Stimulated activated CD4-positive, alpha-beta T cell treated with anti-CD3 and anti-CD28 coated beads, Interleukin-4, amount 100 ng/mL, for 24 hours (primary cell): ENCODE measurements around the gene OBP2A.
"Not testable (repeated sequence)": the region's sequence is repeated elsewhere in the genome, so short reads cannot be mapped to it uniquely, and the experiment has no call there.

Experiments
- DNase-seq: peaks from one replicate; pipeline ENCODE4 v3.0.0-alpha.2; 2020

Gene OBP2A, protein sequence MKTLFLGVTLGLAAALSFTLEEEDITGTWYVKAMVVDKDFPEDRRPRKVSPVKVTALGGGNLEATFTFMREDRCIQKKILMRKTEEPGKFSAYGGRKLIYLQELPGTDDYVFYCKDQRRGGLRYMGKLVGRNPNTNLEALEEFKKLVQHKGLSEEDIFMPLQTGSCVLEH

DNA sequence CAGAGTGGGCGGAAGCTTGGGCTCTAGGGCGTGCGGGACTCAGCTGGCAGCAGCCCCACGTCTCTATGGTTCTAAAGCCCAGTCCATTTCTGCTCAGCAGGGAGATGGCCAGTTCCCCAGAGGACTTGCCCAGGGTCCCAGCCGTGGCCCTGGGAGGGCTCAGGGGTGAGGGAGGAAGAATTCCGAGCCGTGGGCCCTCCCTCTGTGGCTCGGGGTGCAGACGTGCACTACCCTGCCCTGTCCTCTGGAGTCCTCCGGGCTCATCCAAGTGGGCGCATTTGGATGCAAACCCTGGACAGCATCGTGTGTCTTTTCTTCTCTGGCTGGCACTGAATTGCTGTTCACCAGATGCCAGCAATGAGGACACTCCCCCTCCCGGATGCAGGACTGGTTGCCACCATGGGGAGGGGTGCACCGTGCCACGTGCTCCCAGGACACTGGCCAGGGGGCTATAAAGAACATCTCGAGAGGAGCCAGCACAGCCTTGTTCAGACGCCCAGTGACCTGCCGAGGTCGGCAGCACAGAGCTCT is at the start of gene OBP2A:
Gene OBP2A, plus strand, starts transcription at position 481 of the 531 bp plus-strand sequence. CDS start 55 bp downstream, outside the sequence.
- DNase-seq: not testable (repeated sequence)

DNA sequence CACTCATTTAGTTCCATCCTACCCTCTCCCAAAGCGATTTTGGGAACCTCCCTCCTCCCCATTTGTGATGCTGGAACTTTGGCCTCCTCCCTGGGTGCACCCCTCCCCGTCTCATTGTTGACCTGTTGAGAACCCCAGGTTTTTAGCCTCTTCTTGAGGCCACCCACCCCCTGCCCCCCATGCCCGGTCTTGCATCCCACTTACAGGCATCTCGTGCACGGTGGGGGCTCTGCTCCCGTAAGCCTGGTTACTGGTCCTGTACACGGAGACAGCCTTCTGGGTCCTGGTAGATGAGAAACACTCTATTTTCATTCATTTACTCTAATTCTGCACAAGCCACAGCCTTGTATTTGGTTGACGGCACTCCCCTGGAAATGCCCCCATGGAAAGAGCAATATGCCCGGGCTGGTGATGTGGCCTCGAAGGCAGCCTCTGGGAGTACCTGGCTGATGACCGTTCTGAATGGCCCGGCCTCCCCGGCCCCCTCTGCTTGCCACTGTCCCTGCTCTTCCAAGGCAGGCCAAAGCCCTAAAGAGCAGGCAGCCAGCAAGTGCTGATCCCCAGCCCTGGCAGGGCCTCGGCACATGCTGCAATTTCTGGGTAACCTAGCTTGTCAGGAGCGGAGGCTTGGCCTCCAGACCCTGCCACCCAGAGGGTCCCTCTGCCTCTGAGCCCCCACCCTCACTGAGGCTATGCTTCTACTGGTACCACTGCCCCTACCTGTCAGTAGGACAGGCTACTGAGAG is 47.4 kb upstream of the OBP2A start:
- DNase-seq: no peak

DNA sequence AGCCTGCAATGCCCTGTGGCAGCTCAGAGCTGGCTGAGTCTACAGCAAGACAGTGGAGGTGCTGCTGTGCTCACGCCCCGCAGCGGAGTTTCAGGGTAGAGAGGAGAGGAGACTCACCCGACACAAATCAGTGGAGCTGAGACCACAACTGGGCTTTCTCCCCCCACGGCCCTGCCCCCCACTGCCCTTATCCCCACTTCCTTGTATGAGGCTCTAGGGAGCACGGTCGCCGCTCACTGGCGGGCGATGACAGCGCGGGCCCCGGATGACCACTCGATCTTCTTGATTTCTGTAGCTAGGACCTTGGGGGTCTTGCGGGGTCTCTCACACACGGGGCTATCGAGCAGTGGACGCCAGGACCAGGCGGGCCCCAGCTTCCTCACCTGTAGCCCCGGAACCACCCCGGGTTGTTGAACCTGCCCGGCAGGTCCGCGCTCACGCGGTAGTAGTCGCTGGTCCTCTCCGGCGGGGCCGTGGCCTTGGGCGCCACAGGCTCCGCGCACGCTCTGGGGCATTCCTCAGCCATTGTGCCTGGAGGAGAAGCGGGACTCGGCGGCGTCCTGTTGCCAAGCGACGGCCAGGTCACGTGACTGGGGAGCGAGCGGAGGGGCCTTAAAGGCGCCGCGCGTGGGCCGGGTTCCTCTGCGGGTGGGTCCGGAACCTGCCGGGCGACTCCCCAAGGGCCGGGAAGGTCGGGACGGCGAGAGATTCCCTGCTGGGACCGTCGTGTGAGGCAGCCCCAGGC is 46.4 kb upstream of the OBP2A start:
- peak; percentile 94 for DNase-seq

DNA sequence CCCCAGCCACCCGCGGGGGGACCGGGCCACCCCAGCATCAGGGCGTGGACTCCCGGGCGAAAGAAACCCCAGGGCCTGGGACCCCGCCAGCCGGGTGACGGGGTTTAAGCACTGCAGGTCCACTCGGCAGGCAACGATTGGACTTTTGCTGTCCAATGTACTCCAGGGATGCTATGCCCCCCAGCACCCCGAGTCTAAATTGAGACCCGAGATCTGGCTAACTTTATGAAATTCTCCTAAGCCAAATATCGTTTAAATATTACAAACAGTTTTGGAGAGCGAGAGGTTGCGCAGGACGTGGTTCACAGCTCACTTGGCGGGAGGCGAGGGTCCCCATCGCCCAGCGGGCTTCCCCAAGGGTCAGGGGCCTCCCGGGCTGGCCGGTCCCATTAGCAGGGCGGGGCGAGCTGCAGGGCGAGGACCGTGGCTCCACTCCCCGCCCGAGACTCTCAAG is 45.8 kb upstream of the OBP2A start:
- DNase-seq: no peak

DNA sequence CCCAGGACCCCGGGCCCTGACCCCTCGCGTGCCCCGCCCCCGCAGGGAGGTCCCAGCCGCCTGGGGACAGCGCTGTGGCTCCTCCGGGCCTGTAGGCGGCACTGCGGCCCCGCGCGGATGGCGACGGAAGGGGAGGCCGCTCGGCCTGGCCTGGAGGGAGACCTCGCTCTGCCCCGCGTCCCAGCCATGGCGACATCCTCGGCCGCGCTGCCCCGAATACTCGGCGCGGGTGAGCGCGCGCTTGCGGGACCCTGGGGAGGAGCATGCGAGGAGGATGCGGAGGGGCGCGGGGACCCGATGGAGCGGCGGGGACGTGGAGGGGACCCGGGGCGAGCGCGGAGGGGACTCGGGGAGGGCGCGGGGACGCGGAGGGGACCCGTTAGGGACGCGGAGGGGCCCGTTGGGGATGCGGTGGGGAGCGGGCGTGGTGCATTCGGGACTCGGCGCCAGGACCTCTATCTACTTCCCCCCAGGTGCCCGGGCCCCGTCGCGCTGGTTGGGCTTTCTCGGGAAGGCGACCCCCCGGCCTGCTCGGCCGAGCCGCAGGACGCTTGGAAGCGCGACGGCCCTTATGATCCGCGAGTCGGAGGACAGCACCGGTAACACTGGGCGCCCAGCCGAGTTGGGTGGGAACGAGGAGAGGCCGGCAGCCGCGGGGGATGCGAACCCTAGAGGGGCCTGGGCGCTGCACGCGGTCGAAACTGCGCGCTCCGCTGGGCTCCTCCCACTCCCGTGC is 45.2 kb upstream of the OBP2A start, which contains the start of gene MRPS2:
Gene MRPS2, plus strand, starts transcription at position 158 of the 736 bp plus-strand sequence. Its CDS starts 29 bp downstream, at position 187.
- DNase-seq: peak; percentile 86

DNA sequence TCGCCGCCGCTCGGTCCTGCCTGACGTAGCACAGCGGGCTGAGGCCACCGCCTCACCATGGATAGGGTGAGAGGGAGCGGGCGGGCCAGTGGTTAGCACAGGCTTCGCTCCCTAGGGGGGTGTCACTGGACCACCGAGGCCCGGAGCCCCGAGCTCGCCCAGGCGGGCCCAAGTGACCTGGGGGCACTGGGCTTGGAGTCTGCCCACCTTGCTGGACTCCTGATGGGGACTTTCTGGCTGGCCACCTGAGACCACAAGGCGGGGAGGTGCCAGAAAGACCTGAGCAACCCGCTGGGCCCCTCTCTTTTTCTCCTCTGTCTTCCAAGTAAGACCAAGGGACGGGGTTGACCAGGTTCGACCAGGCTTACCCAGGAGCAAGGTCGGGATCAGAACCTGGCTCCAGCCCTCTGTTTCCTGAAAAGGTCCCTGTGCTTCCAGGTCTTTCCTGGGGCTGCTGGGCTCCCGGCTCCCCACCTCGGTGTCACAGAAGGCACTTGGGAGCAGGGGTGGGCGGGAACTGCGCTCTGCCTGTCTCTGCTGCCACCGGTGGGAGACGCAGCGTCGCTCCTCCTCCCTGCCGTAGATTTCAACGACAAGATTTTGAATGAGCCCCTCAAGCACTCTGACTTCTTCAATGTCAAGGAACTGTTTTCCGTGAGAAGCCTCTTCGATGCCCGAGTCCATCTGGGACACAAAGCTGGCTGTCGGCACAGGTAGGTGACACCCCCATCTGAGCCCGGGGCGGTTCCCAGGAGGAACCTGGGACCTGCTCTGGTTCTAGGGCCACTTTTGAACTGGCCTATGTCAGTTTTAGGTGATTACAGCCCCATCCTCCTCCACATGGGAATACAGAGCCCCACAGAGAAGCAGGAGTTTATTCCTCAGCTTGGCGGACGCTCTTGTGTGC is 44.4 kb upstream of the OBP2A start:
- DNase-seq: no peak

DNA sequence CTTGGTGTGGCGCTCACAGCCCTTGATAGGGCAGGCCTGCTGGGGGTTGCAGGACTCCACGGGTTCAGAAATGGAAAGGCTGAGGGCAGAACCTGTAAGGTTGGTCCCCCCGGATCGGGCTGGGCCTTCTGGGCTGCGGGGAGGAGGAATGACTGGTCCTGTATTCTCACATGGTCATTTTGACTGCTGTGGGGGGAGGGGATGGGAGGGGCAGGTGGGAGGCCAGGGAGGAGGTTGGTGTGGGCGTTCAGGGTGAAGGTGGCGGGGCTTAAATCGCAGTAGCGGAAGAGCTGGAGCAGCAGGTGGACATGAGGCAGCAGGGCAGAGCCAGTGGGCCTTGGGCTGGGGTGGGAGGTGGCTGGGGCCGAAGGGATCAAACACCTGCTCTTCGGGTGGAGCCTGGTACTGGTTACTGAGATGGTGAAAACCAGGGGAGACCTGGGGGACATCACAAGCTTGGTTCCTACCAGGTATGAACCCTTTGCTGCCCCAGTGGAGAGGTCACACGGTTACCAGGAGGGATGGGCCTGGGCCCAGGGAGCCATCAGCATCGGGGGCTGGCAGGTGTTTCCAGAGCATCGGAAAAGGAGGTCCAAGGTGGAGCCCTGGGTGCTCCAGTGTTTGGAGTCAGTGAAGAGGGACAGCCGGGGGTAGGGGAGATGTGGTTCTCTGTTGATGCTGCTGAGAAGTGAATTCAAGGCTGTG is 43.6 kb upstream of the OBP2A start:
- DNase-seq: no peak

DNA sequence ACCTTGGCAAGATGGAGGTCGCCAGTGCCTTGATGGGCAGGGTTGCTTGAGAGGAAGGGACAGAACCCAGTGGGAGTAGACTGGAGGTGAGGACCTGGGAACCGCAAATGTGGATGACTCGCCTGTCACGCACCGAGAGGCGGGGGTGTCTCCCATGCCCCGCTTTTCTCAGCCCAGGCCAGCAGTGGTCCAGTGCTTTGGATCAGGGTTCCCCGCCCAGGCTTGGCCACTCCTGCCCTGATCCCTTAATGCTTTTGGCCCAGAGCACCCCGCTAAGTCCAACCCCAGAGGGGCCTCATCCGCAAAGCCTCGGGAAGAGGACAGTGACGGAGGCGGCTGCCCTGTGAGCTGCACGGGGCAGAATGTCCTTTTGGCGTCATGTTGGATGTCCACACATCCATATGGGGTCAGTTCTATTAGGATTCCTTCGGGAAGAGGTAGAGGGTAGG is 43.0 kb upstream of the OBP2A start:
- DNase-seq: no peak

DNA sequence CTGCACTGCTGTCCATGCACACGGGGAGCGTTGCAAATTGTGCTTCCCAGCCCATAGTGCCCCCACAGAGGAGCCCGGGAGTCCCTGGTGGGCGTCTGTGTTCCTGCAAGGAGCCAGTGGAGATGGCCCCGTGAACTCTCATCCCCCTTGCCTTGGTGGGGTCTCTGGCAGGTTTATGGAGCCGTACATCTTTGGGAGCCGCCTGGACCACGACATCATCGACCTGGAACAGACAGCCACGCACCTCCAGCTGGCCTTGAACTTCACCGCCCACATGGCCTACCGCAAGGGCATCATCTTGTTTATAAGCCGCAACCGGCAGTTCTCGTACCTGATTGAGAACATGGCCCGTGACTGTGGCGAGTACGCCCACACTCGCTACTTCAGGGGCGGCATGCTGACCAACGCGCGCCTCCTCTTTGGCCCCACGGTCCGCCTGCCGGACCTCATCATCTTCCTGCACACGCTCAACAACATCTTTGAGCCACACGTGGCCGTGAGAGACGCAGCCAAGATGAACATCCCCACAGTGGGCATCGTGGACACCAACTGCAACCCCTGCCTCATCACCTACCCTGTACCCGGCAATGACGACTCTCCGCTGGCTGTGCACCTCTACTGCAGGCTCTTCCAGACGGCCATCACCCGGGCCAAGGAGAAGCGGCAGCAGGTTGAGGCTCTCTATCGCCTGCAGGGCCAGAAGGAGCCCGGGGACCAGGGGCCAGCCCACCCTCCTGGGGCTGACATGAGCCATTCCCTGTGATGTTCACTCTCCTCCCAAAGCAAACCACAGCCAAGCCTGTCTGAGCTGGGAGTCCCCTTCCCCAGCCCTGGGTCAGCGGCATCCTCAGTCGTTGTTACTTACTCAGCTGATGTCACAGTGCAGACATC is 42.3 kb upstream of the OBP2A start:
- no peak for DNase-seq

DNA sequence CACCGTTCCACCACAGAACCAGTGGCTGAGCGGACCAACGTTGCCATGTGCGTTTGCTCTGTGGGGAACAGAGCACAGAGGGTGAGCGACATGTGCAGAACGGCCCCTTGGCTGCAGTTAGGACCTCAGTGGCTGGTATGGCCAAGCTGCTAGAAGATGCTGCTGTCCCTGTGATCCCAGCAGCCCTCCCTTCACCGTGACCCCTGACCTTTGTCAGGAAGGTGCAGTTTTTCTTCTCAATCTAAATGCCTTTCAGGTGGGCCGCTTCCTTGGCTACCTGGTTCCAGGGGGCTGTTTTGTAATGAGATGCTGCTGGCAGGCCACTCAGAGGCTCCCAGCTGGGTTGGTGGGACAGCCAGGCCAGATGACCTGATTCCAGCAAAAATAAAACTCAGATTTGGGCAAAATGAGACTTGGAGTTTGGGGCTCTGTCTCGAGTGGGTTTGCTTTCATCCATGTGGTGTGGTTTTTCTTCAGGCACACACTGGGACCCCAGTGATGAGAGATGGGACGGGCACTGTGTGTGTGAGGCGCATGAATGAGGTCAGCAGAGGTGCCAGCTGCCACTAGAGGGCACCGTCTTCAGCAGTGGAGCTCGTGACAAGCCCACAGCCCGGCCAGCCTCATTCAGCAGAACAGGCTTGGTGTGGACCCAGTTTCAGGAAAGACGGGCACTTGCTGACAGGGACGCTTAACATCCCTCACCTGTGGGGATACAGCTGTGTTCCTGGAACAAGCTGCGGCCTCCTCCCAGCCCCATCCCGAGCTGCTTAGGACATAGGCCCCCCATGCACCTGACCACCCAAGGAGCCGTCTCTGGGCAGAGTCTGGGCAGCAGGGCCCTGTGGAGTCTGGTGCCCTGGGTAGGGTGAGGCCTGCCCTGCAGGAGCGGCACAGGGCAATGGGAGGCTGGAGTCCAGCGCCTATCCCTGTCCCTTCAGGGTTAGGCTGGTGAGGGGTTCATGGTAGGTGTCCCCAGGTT is 41.4 kb upstream of the OBP2A start:
- peak; percentile 68 for DNase-seq

DNA sequence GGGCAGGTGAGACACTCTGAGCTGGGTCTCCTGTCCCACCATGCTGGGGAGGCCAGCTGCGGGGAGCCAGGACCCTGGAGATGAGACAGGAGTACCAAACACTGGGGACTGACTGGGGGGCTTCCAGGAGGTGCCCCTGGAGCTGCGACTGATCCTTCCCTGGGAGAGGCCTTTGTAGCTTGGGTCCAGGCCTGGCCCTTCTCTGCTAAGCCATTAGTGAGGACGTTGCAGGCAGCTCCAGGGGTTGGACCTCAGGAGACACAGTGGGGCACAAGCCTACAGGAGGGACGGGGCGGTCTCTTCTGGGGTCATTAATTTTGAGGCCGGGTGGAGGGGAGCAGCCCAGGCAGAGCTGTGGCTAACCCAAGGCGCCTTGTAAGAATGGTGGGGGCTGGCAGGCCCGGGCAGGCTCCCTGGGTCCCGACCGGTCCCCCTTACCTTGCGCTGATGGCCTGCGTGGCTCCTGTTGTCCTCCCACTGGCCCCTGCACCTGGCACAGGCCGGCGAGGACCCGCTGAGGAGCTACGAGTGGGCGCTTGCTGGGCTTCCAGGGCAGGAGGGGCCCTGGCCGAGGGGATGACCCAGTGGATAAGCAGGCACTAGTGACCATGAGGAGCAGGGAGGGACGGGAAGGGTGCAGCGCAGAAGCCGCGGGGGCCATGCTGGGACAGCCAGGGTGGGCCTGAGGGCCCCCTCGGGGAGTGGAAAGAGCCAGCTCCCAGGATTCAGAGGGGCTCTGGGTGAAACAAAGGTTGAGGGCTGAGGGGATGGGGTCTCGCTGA is 40.3 kb upstream of the OBP2A start:
- no peak for DNase-seq

DNA sequence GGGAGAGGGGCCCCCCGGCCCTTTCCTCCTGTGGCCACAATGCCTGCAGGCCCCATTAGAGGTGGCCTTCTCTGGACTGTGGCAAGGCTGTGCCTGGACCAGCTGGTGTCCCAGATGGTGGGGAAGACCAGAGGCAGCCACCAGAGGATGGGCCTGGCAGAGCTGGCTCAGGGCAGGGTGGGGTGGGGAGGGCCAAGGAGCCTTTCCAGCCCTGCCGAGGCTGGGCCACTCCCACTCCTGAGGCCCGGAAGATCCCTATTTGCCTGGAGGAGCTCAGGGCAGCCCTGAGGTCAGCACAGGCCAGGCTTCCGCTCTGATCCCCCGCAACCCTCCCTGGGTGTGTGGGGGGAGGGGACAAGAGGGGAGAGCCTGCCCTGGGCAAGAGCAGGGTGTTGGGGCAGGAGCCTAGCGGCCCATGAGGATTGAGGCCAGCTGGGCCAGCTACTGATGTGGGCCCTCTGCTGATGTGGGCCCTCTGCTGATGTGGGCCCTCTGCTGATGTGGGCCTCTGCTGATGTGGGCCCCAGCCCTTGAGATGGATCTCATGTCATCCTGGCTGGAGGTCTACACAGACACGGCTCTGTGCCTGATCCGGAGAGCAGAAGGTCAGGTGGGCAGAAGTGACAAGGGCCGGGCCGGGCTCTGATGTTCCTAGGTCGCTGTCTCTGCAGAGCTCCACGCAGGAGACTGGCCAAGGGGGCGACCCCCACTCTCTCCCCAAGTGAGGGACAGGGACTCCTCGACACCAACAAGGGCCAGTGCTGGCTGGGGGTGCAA is 39.4 kb upstream of the OBP2A start:
- DNase-seq: no peak

DNA sequence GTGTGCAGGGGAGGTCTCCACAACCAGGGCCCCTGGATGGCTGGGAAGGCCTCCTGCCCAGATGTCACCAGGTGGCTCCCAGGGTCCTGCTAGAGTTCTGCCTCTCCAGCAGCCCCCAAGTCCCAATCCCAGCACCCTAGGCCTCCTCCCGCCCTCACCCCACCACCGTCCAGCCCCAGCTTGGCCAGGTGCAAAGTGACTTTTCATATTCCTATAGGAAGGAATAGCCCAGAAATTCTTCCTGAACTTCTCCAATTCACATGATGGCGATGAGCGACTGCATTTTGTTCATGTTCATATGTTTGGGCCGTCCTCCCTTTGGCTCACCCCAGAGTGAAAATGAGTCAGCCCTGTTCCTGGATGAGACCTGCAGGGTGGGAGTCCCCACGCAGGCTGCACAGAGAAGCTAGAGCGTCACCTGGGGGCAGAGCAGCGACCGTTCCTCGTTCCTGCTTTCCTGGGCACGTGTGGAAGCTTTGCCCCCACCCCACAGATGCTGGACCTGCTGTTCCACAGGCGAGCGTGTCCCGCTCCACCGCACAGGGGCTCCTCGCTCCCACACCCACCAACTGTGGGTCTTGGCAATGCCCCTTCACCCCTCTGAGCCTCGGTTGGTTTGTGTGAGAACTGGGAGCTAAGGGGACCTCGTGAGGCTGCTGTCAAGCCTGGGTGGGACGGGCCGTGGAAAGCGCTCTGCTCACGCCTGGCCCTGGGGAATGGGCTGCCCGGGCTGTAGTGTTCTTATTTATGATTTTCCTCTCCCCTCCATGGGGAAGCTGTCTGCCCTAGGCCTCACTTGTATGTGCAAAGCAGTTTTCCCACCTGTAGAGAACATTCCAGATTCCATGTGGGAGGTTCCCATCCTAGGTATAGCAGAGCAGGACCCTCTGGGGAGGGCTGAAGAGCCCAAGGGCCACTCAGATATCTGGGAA is 38.6 kb upstream of the OBP2A start:
- DNase-seq: no peak

DNA sequence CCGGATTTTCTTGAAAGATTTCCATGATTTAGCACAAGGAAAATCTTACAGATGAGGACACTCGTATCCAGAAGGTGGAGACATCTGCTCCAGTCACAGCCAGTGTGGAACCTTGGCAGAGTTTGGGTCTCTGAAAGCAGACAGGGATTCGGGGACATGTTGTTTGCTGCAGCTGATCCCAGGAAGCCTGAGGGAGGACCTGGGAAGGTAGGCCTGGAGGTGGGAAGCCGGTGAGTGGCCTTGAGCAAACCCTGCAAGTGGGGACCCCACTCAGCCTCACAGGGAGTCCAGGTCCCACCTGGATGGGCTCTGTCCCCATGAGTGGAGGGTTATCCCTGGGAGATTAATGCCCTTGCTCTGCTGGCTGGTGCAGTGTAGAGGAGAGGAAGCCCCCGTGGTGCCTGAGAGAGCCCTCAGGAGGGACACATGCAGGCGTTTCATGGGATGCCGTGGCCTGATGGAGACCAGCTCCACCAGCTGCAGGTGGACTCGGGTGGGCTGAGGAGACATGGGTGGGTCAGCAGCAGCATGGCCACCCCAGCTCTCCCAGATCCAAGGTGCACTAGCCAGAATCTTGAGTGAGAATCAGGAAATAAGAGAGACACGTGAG is 37.6 kb upstream of the OBP2A start:
- DNase-seq: no peak

DNA sequence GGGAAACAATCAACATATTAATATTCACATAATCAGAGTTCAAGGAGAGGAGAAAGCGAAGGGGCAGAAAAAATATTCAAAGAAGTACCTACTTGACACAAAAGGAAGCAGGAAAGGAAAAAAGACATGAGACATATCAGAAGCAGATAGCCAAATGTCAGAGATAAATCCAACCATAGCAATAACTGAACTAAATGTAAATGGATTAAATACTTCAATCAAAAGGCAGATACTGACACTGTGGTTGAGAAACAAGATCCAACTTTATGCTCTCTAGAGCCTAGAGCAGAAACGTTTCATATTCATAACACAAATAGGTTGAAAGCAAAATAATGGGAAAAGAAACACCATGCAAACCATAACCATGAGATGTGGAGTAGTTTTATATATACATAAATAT is 36.5 kb upstream of the OBP2A start:
- no peak for DNase-seq
